H7 (cell line): Measurements from ENCODE around the gene TMEM131L. TPM values are rescaled to one million over a fixed set of nuclear protein-coding genes. Genes with fewer than 3 reads are reported as not detected.

ENCODE experiments used
- DNase-seq: peaks from one replicate; pipeline ENCODE4 v3.0.0; 2012
- H3K27me3 ChIP-seq: 2 replicates; pipeline ENCODE4 v1.6.0; 2011; ENCODE audit warnings: mild to moderate bottlenecking, low read length; ENCODE audit not compliant: control insufficient read depth, insufficient read depth
- H3K36me3 ChIP-seq: replicated peaks from 2 replicates; pipeline ENCODE4 v1.5.1; 2011; ENCODE audit warnings: low read length; ENCODE audit not compliant: control insufficient read depth, insufficient read depth
- H3K4me3 ChIP-seq: 2 replicates; pipeline ENCODE4 v1.5.1; 2011; ENCODE audit warnings: low read depth, mild to moderate bottlenecking, control low read depth, low read length, moderate library complexity; ENCODE audit not compliant: insufficient read depth
- total RNA-seq: library from RNA; depleted of rRNA; stranded (reverse); fragments of >200 nt; shearing (Covaris generic); gene quantifications from 2 replicates; pipeline ENCODE4 v1.2.3, GENCODE V29; 2014

Gene TMEM131L
- total RNA-seq, 1 experiment from 2014 or later: 19.6 TPM

- peaks cover 4% of the 10 kb centered on the region for H3K36me3 ChIP-seq
- no peak for DNase-seq
- H3K27me3 ChIP-seq: no peaks in the 10 kb centered on the region
- no peak overlapping the region for H3K4me3 ChIP-seq
These were observed 12.9 kb downstream of the TMEM131L start for GRCh38 chr4:153479101-153479500.

DNA sequence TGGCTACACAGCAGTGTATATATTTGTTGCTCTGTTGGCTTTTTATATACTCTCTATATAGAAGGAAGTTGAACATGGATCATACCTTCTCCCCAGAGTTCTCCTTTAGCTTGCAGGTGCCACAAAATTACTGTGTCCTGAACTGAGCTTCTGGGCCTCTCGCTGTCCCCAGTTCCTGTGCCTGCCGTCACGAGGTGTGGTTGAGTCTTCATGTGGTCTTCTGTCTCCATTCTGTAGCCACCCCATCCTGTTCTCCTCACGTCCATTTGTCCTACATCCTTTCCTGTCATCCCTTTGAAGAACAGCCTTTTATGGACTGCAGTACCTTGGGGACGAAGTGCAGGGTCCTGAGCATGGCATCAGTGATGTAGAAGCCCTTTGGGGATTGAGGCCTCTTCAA, 14.5 kb downstream of the TMEM131L start:
- no peak for DNase-seq
- Histone ChIP-seq H3K36me3 (peaks cover 2% of the 10 kb centered on the region), H3K27me3 (no peaks in the 10 kb centered on the region), H3K4me3 (no peak overlapping the region)

- DNase-seq: no peak
- no peaks in the 10 kb centered on the region for H3K27me3 ChIP-seq
- H3K36me3 ChIP-seq: peaks cover 2% of the 10 kb centered on the region
- no peak overlapping the region for H3K4me3 ChIP-seq
These were observed 15.3 kb downstream of the TMEM131L start for GRCh38 chr4:153481478-153481877.

GRCh38 chr4:153483432-153484418, 17.6 kb downstream of the TMEM131L start:
- Histone ChIP-seq H3K27me3 (no peaks in the 10 kb centered on the region), H3K36me3 (peaks cover 2% of the 10 kb centered on the region), H3K4me3 (no peak overlapping the region)
- no peak for DNase-seq

GRCh38 chr4:153485359-153485758, 19.2 kb downstream of the TMEM131L start:
- Histone ChIP-seq H3K27me3 (no peaks in the 10 kb centered on the region), H3K36me3 (peaks cover 2% of the 10 kb centered on the region), H3K4me3 (no peak overlapping the region)
- no peak for DNase-seq

GRCh38 chr4:153485860-153486259, 19.7 kb downstream of the TMEM131L start:
- H3K4me3 ChIP-seq: no peak overlapping the region
- H3K27me3 ChIP-seq: no peaks in the 10 kb centered on the region
- H3K36me3 ChIP-seq: no peaks in the 10 kb centered on the region; the same call in 1 of the 2 replicates
- no peak for DNase-seq

GRCh38 chr4:153486281-153487151, 20.4 kb downstream of the TMEM131L start:
- peak; percentile 54 for DNase-seq
- H3K27me3 ChIP-seq: no peaks in the 10 kb centered on the region
- no peaks in the 10 kb centered on the region for H3K36me3 ChIP-seq
- no peak overlapping the region for H3K4me3 ChIP-seq

GRCh38 chr4:153488006-153488891, 22.1 kb downstream of the TMEM131L start:
- H3K36me3 ChIP-seq: no peaks in the 10 kb centered on the region
- H3K4me3 ChIP-seq: no peak overlapping the region
- no peaks in the 10 kb centered on the region for H3K27me3 ChIP-seq
- peak; percentile 68 for DNase-seq

GRCh38 chr4:153489856-153490558, 23.8 kb downstream of the TMEM131L start:
- Histone ChIP-seq H3K27me3 (no peaks in the 10 kb centered on the region), H3K36me3 (no peaks in the 10 kb centered on the region)
- DNase-seq: no peak

GRCh38 chr4:153490985-153491483, 24.9 kb downstream of the TMEM131L start:
- no peak for DNase-seq
- H3K36me3 ChIP-seq: no peaks in the 10 kb centered on the region

More at GRCh38 chr4:153489856-153490558, 23.8 kb downstream of the TMEM131L start:
- no peak overlapping the region for H3K4me3 ChIP-seq

DNA sequence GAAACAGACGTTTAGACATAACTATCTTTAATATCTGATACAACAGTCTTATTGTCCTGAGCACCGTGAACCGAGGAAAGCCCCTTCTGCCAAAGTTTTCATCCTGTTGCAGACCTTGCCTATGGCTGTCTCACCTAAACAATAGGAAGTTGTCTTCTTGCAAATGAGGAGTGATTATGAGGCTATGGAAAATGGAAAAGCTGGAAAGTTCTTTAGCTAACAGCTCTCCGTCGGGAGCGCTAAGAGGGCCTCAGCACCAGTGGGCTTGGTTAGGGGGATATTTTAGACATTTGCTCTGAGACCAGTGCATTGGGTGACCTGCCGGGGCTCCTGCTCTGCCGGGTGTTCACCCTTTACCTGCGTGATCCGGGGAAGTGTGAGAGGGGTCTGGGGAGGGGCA, 28.4 kb downstream of the TMEM131L start:
- Histone ChIP-seq H3K36me3 (no peaks in the 10 kb centered on the region), H3K27me3 (no peaks in the 10 kb centered on the region), H3K4me3 (no peak overlapping the region)
- no peak for DNase-seq

More at GRCh38 chr4:153490985-153491483, 24.9 kb downstream of the TMEM131L start:
- Histone ChIP-seq H3K4me3 (no peak overlapping the region), H3K27me3 (no peaks in the 10 kb centered on the region)

- H3K36me3 ChIP-seq: no peaks in the 10 kb centered on the region
- no peak for DNase-seq
- no peak overlapping the region for H3K4me3 ChIP-seq
- no peaks in the 10 kb centered on the region for H3K27me3 ChIP-seq
These were observed 29.5 kb downstream of the TMEM131L start for GRCh38 chr4:153495480-153496193.

GRCh38 chr4:153497091-153497531, 31.0 kb downstream of the TMEM131L start:
- DNase-seq: no peak
- Histone ChIP-seq H3K27me3 (no peaks in the 10 kb centered on the region), H3K36me3 (no peaks in the 10 kb centered on the region), H3K4me3 (no peak overlapping the region)
